ENCODE measurements around the gene COL1A2.

The COL1A2 gene

DNA sequence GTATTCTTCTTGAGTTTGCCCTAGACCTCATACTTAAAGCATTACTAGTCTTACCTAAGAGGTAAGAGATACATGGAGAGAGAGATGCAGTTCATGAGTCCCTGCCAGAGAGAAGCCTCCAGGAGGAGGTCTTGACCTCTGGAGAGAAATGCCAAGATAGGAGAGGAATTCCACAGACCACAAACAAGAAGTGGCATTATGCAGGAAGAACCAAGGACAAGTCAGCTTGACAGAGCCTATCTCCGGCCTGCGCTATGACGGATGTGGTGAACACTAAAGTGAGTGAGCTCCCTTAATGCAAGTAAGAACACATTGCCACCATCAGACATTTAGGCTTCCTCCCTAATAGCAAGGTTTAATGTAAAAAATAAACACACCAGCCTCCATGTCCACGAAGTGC, 27.9 kb upstream of the COL1A2 start:
- H3K4me3 ChIP-seq (ENCODE audit: low read depth, low read length), result no peak overlapping the region
- in situ Hi-C loops (cut with HindIII; ENCODE audit: low sequenced_read_pairs), result no loop called here
- no peak for DNase-seq (ENCODE audit: low read depth, low spot score)

GRCh38 chr7:94367949-94368348, 26.7 kb upstream of the COL1A2 start:
- no peak overlapping the region for H3K4me3 ChIP-seq (ENCODE audit: low read depth, low read length)
- DNase-seq (ENCODE audit: low read depth, low spot score), result peak; percentile 93

More for the DNA sequence above, 27.9 kb upstream of the COL1A2 start:
- TF ChIP-seq CTCF (IDR thresholded peaks at IDR 0.05; ENCODE audit: low read depth, low read length), result no peak

DNA sequence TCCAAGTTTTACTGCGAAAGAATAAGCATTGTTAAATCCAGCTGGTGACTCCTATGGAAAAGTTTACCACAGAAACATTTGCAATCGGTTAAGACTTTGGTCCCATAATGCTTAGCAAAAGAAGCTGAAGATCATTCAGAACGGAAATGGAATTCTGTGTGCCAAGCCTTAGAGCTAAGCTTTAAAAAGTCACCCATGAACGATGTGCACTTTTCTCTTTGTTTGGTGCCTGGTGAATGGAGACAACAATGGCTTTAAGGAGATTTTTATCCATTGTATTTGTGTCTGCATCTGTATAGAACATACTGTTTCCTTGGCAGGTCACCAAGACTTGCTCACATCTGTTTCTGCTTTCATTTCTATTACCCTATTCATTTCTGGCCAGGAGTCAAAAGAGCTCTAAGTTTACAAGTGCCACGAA, 26.3 kb upstream of the COL1A2 start:
- H3K4me3 ChIP-seq (ENCODE audit: low read depth, low read length), result no peak overlapping the region
- in situ Hi-C loops (cut with HindIII; ENCODE audit: low sequenced_read_pairs), result no loop called here
- no peak for TF ChIP-seq CTCF (IDR thresholded peaks at IDR 0.05; ENCODE audit: low read depth, low read length)
- peak; percentile 95 for DNase-seq (ENCODE audit: low read depth, low spot score)

More at GRCh38 chr7:94367949-94368348, 26.7 kb upstream of the COL1A2 start:
- in situ Hi-C loops (cut with HindIII; ENCODE audit: low sequenced_read_pairs), result no loop called here
- TF ChIP-seq CTCF (IDR thresholded peaks at IDR 0.05; ENCODE audit: low read depth, low read length), result no peak

DNA sequence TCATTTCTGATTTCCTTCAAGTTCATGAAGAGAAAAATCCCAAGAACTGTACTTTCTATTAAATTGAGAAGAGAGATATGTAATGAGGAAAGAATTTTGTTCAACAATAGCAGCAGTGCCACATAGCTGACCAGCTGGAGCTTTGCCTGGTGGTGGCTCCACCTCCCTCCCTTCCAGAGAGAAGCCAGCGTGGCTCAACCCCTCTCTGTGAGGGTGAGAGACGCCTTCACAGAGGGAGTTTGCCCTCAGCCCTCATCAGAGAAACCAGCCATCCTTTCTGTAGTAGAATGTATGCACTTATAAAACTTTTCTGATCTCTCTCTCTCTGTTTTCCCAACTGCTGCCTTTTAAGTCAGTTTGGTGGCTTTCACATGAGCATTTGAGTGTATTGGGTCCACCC, 20.5 kb upstream of the COL1A2 start:
- TF ChIP-seq CTCF (IDR thresholded peaks at IDR 0.05; ENCODE audit: low read depth, low read length), result no peak
- DNase-seq (ENCODE audit: low read depth, low spot score), result peak; percentile 96
- peak overlapping the region; percentile 26 for H3K4me3 ChIP-seq (ENCODE audit: low read depth, low read length)
- in situ Hi-C loops (cut with HindIII; ENCODE audit: low sequenced_read_pairs), result no loop called here

GRCh38 chr7:94374721-94375566, 19.8 kb upstream of the COL1A2 start:
- in situ Hi-C loops (cut with HindIII; ENCODE audit: low sequenced_read_pairs), result no loop called here
- peak overlapping the region; percentile 33 for H3K4me3 ChIP-seq (ENCODE audit: low read depth, low read length)
- DNase-seq (ENCODE audit: low read depth, low spot score), result peak; percentile 97
- no peak for TF ChIP-seq CTCF (IDR thresholded peaks at IDR 0.05; ENCODE audit: low read depth, low read length)

GRCh38 chr7:94375691-94376090, 19.0 kb upstream of the COL1A2 start:
- no peak for TF ChIP-seq CTCF (IDR thresholded peaks at IDR 0.05; ENCODE audit: low read depth, low read length)
- DNase-seq (ENCODE audit: low read depth, low spot score), result peak; percentile 98
- peak overlapping the region; percentile 33 for H3K4me3 ChIP-seq (ENCODE audit: low read depth, low read length)
- in situ Hi-C loops (cut with HindIII; ENCODE audit: low sequenced_read_pairs), result no loop called here

Measured in astrocyte of the spinal cord (primary cell).